GM21619 (cell line): Measurements from ENCODE around the gene MMEL1.
"Not testable (repeated sequence)": the region's sequence is repeated elsewhere in the genome, so short reads cannot be mapped to it uniquely, and the experiment has no call there.

Experiments used
- ATAC-seq: cut with Tn5 transposase; IDR thresholded peaks from one replicate; pipeline ENCODE4 v1.9.1; 2021; ENCODE audit not compliant: unreplicated experiment

MMEL1 gene

GRCh38 chr1:2629627-2630497, 3.0 kb downstream of the MMEL1 start:
- ATAC-seq: no peak

GRCh38 chr1:2628933-2629626, 3.7 kb downstream of the MMEL1 start:
- no peak for ATAC-seq

- no peak for ATAC-seq
Observed at GRCh38 chr1:2628191-2628932, 4.5 kb downstream of the MMEL1 start.

- ATAC-seq: no peak
Observed at GRCh38 chr1:2627746-2628145, 5.1 kb downstream of the MMEL1 start.

- not testable (repeated sequence) for ATAC-seq
Observed at GRCh38 chr1:2625748-2626147, 7.1 kb downstream of the MMEL1 start.

- ATAC-seq: no peak
Observed at GRCh38 chr1:2625311-2625710, 7.5 kb downstream of the MMEL1 start.

GRCh38 chr1:2624735-2625300, 8.0 kb downstream of the MMEL1 start:
- no peak for ATAC-seq

GRCh38 chr1:2623571-2624337, 9.1 kb downstream of the MMEL1 start:
- no peak for ATAC-seq

GRCh38 chr1:2617971-2618470, 14.8 kb downstream of the MMEL1 start:
- ATAC-seq: no peak

GRCh38 chr1:2614145-2614544, 18.7 kb downstream of the MMEL1 start:
- ATAC-seq: no peak

- no peak for ATAC-seq
Observed at GRCh38 chr1:2612591-2613365, 20.0 kb downstream of the MMEL1 start.

- ATAC-seq: no peak
Observed at GRCh38 chr1:2611621-2612437, 21.0 kb downstream of the MMEL1 start.

GRCh38 chr1:2611031-2611501, 21.8 kb downstream of the MMEL1 start:
- ATAC-seq: no peak

- no peak for ATAC-seq
Observed at GRCh38 chr1:2610036-2610959, 22.5 kb downstream of the MMEL1 start.

- ATAC-seq: no peak
Observed at GRCh38 chr1:2609319-2610035, 23.3 kb downstream of the MMEL1 start.

- no peak for ATAC-seq
Observed at GRCh38 chr1:2607641-2608091, 25.1 kb downstream of the MMEL1 start.
